ENCODE measurements around the gene NXPE3. TPM values are rescaled to one million over a fixed set of nuclear protein-coding genes. Genes with fewer than 3 reads are reported as not detected.

Gene NXPE3
- total RNA-seq, 1 experiment from 2014 or later: 3.9 TPM

DNA sequence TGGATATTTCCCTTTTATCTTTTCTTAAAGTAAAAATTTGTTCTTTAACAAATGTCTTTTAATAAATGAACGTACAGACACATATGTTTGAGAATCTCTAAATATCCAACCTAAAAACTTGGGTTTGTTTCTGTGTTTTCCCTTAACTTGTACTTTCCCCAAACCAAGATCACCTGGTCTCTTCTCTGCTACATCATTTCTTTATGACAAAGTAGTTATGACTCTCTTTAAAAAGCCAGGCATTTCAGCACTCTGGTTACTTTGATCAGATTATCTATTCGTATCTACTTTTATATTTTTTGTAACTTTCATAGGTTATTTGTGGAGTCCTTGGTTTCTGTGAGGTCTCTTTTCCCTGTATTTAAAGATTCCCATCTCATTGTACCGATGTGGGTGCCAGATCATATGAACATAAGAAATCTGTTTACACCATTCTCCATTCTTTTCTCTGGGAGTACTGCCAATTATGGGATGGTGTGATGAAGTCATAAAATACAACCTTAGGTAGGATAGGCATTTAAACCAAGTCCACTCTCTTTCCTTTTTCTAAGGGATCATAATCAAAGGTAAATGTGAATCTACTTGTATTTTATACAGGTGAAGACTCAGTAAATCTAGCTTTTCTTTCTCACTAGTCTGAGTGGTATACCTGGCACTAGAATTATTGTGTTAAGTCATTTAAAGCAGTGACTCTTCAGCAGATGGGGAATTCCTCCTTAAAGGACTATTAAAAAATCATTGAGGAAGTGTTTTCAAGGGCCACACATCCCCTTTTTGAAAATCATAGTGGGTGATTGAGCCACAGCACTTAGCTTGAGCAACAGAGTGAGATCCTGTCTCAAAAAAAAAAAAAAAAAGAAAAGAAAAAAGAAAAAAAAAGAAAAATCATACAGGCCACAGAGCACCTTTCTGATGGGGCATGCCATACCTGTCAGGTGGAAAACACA is 57.9 kb downstream of the NXPE3 start:
- Mint-ChIP-seq H3K27me3 (ENCODE audit: insufficient read depth, unreplicated experiment) (no peaks in the 10 kb centered on the region), H3K36me3 (ENCODE audit: insufficient read depth, unreplicated experiment) (peaks cover 5% of the 10 kb centered on the region), H3K9me3 (ENCODE audit: unreplicated experiment) (peaks cover 3% of the 10 kb centered on the region), H3K4me3 (ENCODE audit: unreplicated experiment) (no peak overlapping the region), H3K4me1 (ENCODE audit: insufficient read depth, unreplicated experiment) (peaks cover 14% of the 10 kb centered on the region), H3K27ac (ENCODE audit: low read depth, unreplicated experiment) (peak overlapping the region; percentile 79)
- intact Hi-C loops (cut with micrococcal nuclease): no loop called here
- ChIA-PET POLR2A (interaction anchor here (0.8 to 3.1 kb wide), 8 partner anchors 9 to 293 kb away, joined by 3 to 21 read pairs (median 4); partner anchors contain the start of genes NFKBIZ and PCNP), CTCF (interaction anchor here (0.5 to 1.3 kb wide), 4 partner anchors 23 to 693 kb away, joined by 3 to 6 read pairs (median 5); no protein-coding TSS in a partner anchor)
- peak; percentile 81 for DNase-seq (ENCODE audit: unreplicated experiment)
- TF ChIP-seq, protein P1, sequence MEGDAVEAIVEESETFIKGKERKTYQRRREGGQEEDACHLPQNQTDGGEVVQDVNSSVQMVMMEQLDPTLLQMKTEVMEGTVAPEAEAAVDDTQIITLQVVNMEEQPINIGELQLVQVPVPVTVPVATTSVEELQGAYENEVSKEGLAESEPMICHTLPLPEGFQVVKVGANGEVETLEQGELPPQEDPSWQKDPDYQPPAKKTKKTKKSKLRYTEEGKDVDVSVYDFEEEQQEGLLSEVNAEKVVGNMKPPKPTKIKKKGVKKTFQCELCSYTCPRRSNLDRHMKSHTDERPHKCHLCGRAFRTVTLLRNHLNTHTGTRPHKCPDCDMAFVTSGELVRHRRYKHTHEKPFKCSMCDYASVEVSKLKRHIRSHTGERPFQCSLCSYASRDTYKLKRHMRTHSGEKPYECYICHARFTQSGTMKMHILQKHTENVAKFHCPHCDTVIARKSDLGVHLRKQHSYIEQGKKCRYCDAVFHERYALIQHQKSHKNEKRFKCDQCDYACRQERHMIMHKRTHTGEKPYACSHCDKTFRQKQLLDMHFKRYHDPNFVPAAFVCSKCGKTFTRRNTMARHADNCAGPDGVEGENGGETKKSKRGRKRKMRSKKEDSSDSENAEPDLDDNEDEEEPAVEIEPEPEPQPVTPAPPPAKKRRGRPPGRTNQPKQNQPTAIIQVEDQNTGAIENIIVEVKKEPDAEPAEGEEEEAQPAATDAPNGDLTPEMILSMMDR (IDR thresholded peaks at IDR 0.05; ENCODE audit: unreplicated experiment): no peak
- no TSS peak for BruUV-seq (replicated peaks)

DNA sequence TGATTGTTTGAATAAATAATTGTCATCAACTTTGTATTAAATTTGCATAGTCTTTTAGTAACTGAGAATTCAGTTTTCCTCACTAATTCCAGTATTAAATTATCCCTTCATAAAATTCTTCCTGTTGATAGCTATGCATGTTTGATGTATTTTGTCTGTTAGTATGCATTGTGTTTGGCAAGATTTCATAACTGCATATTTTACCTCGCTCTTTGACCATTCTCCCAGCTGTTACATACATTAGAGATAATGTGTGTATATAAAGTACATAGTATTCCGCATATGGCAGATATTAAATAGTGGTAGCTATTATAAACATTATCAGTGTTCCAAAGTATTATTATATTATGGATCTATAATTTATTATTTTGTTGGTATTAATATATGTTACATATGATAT is 59.7 kb downstream of the NXPE3 start:
- Mint-ChIP-seq H3K27ac (ENCODE audit: low read depth, unreplicated experiment) (no peak overlapping the region), H3K4me3 (ENCODE audit: unreplicated experiment) (no peak overlapping the region), H3K9me3 (ENCODE audit: unreplicated experiment) (peaks cover 7% of the 10 kb centered on the region), H3K27me3 (ENCODE audit: insufficient read depth, unreplicated experiment) (no peaks in the 10 kb centered on the region), H3K36me3 (ENCODE audit: insufficient read depth, unreplicated experiment) (peaks cover 5% of the 10 kb centered on the region), H3K4me1 (ENCODE audit: insufficient read depth, unreplicated experiment) (peaks cover 23% of the 10 kb centered on the region)
- intact Hi-C loops (cut with micrococcal nuclease): no loop called here
- TF ChIP-seq, protein P1 (IDR thresholded peaks at IDR 0.05; ENCODE audit: unreplicated experiment): no peak
- BruUV-seq (replicated peaks): no TSS peak
- CTCF ChIA-PET: interaction anchor here (0.9 to 1.5 kb wide), 4 partner anchors 9 to 387 kb away, joined by 3 to 6 read pairs (median 4); partner anchors contain the start of gene NFKBIZ
- DNase-seq (ENCODE audit: unreplicated experiment): no peak
- POLR2A ChIA-PET: interaction anchor here (1.2 to 2.8 kb wide), 4 partner anchors 9 to 13 kb away, joined by 4 to 17 read pairs (median 11); partner anchors contain the start of gene NFKBIZ

DNA sequence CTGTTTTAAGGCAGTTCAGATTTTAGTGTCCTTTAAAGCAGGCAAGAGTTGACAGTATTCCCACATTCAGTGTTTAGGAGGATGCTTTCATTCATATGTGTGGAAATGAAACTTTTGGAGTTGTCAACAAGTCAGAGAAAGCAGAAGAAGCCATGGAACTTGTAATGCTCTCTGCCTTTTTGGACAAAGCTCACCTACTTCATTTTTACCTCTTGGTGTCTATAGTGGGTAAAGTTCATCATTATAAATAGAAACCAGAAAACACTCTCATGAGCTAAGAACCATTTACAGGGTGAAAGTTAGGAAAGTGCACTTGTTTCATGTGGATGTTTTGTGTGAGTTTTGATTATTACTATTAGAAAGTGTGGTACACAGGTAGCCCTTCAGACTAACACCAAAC is 61.1 kb downstream of the NXPE3 start:
- Mint-ChIP-seq H3K27me3 (ENCODE audit: insufficient read depth, unreplicated experiment) (no peaks in the 10 kb centered on the region), H3K4me1 (ENCODE audit: insufficient read depth, unreplicated experiment) (peaks cover 23% of the 10 kb centered on the region), H3K36me3 (ENCODE audit: insufficient read depth, unreplicated experiment) (peaks cover 5% of the 10 kb centered on the region), H3K9me3 (ENCODE audit: unreplicated experiment) (peaks cover 7% of the 10 kb centered on the region), H3K27ac (ENCODE audit: low read depth, unreplicated experiment) (no peak overlapping the region), H3K4me3 (ENCODE audit: unreplicated experiment) (no peak overlapping the region)
- no TSS peak for BruUV-seq (replicated peaks)
- intact Hi-C loops (cut with micrococcal nuclease): no loop called here
- POLR2A ChIA-PET: interaction anchor here (2.7 kb wide), 1 partner anchor 9 kb away, joined by 17 read pairs; the partner anchor contains the start of gene NFKBIZ
- no peak for DNase-seq (ENCODE audit: unreplicated experiment)
- TF ChIP-seq, protein P1 (IDR thresholded peaks at IDR 0.05; ENCODE audit: unreplicated experiment): no peak
- CTCF ChIA-PET: interaction anchor here (0.7 kb wide), 1 partner anchor 38 kb away, joined by 4 read pairs; no protein-coding TSS in a partner anchor
